HuH-7 (cell line): Measurements from ENCODE around the gene C6orf15.

Experiments
- DNase-seq: peaks from one replicate; pipeline ENCODE4 v3.0.0; 2011; ENCODE audit warnings: low spot score

The C6orf15 gene

DNA sequence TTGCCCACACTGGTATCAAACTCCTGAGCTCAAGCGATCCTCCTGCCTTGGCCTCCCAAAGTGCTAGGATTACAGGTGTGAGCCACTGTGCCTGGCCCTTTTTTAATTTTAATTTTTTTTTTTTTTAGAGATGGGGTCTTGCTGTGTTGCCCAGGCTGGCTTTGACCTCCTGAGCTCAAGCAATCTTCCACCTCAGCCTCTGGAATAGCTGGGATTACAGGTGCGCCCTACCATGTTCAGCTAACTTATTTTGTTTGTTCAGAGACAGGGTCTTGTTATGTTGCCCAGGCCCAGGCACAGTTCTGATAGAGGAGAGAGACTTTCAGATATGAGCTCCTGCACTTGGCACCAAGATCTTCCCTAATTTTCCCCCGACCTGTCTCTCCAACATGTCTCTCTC is 18.4 kb upstream of the C6orf15 start:
- DNase-seq: no peak

DNA sequence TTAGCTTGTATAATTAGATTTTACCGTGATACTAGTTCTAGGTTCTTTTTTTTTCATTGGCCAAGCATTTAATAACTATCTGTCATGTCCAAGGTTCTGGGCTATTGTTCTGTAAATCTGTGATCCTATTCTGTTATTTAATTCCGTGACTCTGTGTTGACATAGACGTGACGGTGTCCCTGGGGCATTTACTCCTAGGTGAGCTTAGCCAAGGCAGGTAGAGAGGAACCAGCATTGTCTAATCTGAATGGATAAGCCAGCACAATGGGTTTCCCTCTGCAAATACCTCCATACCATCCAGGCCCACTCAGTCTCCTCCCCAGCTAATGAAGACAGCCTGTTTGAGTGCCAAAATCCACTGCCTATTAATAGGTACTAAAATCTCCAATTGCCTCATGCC is 16.8 kb upstream of the C6orf15 start:
- DNase-seq: no peak

DNA sequence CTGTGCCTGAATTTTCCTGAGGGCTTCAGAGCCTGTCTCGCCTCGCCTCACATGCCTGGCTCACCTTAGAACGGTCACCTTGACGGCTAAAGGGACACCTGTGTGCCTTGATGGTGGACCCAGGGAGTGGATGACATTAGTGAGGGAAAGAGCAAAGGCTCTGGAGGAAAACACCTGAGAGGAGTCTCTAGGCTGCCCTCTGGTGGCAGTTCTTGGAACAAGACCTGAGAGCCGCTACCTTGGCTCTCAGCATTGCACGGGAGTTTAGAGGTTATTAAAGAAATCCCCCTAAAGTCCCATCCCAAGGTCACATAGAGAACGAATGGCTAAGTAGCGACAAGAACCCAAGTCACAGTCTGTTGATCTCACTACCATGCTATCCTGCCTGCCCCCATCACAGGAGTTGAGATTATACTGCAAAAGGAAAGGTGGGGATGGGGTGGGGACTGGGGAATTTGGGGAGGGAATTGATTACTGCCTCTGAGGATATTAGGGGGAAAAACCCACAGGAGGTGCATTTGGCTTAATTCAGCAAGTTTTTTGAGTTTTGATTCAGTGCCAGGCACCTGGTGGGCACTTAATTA is 15.8 kb upstream of the C6orf15 start:
- peak; percentile 60 for DNase-seq

DNA sequence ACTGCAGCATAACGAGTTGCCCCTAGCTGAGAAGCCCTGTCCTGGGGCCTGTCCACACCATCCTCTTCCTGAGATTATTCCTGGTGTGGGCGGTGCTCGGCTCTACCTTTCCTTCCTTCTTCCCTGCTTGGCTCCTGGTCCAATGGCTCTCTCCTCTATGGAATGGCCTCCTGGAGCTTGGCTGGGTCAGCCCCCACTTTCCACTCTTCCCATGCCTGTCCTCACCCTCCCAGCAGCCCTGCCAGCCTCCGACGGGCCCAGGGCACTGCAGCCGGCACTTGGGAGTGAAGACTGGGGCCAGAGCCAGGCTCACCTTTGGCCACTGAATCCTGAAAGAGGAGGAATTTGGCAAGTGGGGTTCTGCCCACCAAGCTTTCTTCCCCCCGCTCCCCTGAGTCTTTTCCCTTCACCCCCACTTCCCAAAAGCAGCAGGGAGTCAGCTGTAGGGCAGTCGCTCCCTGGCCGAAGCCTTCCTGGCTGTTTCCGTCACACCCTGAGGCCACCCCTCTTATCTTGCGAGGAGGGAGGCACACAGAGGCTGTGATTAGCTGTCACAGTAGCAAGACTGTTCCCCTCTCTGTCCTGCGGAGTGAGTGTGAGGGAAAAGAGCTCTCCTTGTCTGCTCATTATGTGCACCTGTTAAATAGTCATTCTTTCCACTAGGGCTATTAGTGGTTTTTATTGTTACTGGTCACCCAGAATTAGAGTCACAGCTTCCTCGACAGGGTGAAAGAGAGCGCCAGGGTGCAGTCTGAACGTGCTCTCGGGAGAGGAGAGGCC is 14.2 kb upstream of the C6orf15 start:
- no peak for DNase-seq

DNA sequence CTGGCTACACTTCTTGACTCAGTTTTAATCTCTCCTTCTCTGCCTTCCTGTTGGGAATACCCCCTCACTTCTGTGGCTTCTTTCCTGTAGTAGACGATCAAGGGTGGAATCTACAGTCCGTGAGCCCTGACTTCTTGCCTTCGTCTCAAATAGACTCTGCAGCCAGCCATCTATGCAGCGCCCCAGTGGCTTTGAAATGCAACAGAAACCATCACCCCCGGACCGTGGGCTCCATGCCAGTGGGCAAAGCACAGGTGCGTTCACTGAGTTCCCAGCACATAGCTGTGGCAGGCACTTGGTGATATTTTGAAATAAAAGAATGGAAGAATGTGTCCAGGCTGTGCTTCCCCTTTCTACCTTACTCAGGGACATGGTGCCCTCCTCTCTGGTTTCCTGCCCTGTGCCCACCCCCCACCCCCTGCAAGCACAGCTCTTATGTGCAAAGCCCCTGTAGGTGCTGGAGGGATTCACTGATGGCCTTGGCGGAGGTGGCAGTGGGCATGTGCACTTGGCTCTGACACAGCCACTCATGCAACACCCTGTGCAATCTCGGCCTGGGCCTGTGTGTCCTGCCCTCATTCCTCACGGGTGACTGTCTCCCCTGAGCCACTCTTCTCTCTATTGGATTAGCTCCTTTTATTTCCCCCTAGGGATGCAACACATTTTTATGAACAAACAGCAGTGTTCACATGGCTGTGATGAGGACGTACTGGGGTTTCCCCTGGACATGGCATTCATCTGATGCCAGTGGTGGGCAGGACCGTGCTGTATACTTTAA is 13.4 kb upstream of the C6orf15 start:
- no peak for DNase-seq

DNA sequence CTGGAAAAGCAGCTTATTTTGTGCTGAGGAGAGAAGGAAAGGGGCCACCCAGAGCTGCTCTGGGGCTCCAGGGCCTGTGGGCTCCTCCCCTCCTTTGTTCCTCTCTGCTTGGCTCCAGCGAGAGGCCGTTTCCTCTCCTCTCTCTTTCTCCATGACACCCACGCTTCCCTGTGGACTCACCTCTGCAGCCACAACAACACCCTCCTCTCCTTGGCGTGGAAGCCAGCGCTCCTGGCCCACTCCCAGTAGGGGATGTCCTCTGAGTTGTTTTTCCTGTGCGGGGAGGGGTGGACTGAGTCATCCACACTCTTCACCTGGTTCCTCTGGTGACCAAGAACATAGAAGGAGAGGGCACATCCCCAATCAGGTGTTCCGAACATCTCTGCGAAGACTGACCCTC is 12.8 kb upstream of the C6orf15 start:
- no peak for DNase-seq

DNA sequence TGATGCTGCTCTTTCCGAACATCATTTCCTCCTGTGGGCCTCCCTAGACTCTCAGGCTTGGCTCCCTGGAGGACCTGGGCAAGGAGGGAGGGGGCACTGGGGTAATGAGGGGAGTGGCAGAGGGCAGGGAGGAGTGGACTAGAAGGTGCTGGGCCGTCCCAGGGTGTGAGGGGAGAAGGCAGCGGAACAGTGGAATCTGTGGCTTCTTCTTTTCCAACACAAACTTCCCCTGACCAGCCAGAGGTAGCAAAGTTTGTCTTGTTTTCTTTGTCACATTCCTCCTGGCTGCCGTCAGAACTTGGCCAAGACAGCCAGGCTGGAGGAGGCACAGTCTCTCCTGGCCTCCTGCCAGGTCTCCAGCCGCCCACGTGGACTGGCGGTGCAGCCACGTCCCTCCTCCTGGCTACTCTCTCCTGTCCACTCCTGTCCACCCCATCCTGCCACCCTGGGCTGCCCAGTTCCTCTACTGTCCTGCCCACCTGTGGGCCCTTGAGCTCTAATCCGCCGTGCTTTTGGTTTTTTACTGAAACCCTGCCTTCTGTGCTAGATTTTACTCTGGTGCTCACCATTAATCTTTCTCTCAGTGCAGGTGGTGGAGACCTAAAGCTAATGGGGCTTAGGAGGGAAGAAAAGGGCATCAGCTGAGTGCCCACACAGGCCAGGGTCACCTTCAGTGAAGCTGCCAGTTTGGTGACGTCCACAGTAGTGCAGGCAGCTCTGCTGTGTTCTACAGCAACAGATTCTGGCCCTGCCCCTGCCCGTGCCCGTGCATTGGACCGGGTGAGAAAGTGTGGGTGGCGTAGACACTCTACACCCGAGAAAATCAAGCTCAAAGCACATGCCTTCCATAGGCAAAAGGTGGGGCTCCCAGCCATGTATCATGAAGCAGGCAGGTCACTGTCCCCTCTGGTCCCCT is 10.7 kb upstream of the C6orf15 start:
- DNase-seq: no peak

DNA sequence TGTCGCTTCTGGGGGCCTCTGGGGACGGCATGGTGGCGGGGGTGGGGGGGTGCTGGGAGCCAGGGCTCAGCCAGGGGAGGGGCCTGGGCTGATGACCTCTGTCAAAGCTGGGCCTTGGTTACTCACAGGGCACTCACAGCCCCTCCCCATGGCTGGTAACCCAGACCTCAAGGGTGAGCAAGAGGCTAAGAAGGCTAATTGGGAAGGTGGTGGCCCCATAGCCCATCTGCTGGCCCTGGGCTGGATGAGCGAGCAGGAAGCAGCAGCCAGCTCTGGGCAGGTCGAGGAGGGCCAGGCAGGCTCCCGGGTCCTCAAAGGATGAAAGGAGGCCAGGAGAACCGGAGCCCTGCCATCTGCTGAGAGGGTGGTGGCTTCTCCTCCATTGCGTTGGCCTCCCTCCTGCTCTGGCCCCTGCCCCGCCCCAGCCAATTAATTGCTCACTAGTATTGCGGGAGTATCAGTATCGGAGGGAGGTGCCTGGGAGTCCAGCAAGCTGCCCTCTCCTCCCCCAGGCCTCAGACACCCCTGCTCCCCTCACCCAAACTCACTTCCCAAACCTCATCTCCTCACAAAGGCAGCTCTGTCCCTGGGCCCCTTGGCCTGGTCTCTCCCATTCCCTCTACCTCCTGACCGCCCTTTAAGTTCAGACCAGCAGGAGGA is 8.9 kb upstream of the C6orf15 start:
- DNase-seq: no peak

DNA sequence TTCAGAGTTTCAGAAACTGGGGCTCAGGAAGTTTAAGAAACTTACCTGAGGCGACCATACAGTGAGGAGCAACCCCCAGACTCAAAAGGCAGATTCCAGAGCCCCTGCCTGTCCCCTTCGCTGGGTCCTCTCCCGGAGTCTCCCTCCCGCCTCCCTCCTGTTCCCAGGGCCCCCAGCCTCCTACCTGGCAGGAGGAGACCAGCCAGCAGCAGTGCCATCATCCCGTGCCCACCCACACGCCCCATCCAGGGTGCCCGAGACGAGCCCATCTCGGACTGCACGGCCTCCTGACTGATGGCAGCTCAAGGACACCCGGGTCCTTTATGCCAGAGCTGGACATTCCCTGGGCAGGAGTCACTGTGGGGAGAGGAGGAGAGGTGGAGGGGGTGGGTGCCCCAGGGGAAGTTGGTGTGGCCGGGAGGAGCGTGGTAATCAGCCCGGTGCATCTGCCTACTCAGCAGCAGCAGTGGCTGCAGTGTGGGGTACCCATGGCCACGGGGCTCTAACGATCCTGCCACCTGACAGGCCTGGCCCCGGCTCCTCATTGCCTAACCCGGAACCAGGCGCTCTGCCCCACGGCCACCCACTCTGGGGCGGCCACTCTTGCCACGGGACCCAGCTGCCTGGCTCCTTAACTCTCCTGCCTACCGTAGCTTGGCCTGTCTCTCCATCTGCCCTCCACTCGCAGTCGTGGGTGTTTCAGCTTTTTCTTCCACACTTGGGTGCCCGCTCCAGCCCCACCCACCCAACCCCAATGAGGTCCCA is 8.0 kb upstream of the C6orf15 start, which contains the start of gene CDSN:
Gene CDSN, minus strand, starts transcription at position 296 of the 765 bp plus-strand sequence. Its CDS starts 27 bp downstream, at position 269.
- DNase-seq: no peak

DNA sequence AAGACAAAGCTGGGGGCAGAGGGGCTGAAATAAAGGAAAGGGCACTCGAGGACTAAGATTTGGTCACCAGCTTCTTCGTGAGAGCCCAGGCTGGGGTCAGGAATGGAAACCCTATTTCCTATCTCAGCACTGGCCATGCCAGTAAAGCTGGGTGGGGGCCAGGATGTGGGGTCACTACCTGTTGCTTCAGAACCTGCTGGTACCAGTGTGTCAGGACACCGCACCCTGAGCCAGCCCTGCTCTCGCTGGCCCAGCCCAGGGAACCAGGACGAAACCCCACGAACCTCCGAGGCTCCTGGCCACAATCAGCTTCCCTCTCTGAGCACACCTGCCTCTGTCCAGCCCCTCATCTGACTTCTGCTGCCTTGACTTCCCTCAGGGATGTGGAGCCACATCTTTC is 5.8 kb upstream of the C6orf15 start:
- no peak for DNase-seq

DNA sequence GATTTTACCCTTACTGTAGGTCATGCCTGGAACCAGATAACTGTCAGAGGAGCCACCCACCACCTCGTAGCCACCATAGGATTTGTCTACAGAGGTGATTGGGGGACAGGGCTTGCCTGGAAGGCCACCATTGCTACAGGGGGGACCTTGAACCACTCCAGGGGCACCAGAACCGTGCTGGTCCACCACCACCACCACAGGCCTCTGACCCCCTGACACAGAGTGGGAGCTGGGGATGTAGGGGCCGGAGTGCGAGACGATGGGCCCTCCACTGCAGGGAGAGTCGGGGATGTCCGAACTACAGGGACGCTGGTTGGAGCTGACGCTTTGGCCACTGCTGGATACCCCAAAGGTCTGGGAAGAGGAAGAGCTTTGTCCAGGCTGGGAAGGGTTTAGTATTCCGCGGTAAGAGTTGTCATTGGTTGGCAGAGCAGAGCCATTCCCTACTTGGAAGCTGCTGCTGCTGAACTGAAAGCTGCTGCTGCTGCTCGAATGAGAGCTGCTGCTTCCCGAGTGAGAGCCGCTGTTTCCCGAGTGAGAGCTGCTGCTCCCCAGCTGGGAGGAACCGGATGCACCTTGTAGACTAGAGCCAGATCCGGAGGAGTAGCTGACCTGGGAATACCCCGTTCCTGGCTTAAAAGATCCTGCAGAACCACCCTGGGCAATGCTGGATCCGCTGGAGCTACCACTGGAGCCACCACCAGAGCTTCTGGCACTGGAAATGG is 4.4 kb upstream of the C6orf15 start:
- no peak for DNase-seq

DNA sequence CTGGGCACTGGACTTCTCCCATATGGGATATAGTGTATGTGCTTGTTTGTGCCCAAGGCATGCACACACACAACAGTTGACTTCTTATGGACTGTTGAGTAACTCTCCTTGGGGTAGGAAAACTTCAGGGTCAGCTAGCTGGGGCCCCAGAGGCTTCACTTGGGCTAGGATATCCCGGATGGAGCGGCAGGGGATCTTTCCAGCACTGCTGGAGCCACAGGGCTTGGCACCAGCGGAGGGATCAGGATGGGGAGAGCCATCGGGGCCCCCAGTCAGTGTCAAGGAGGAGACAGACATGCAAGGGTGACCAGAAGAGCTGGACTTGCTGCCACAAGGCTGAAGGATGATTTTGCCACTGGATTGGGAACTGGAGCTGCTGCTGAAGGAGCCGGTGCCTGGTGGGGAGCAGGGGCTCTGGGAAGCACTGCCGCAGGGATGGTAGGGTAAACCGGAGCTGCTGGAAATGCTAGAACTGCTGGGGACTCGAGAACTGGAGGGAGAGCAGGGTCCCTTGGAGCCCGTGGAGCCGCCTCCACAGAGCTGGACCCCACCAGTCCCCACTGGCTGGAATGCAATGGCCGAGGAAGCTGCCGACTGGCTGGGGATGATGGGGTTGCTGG is 3.7 kb upstream of the C6orf15 start:
- no peak for DNase-seq

DNA sequence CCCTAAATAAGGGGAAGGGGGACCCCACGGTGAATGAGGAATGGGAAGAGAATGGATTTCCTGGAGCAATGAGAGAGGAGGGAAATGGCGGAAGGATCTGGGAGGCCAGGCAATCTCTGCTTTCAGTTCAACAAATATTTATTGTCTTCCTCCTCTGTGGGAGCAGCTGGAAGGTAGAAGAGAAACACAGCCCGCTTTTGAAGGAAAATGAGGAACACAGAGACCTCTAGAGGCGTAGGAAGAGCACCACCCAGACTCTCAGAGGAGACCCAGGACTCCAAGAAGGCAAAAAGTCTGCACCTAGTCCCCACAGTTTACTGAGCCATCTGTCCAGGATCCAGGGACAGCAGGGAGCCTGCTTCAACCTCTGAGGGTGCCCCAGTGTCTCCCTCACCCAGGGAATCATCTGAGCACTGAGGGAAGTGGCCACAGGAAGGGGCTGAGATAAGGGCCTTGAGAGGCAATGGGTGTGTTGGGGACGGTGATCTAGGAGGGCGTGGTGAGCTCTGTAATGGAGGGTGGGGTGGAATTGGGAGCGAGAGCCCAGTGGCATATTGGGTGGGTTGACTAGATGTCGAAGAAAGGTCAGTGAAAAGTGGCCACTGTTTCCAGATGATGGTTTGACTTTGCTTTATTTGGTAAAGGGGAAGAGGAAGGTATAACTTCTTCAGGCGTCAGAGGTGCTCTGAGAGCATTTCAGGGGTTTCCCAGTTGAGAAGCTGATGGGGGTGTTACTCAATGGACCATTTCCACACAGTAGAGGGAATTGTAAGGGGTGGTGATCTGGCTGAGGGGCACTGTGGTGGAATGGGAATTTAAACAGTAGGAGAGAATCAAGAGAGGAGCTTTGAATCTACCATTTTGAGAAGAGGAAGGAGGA is 2.8 kb upstream of the C6orf15 start:
- DNase-seq: no peak

DNA sequence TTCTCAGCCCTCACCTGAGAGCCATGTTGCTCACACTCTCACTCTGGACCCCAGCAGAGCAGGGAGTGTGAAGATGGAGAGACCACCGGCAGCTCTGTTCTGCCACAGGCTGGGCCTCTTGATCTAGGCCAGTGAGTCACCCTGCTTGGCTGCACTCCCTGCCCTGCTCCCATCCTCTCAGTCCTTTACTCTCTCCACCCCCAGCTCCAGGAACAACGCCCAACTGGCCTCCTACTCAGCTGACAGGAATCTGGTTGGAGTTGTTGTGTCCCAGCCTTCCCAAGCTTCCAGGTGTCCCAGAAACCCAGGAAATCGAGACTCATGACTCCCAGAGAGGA is 2.1 kb upstream of the C6orf15 start, which contains the start of gene PSORS1C1:
Gene PSORS1C1, plus strand, starts transcription at position 260 of the 338 bp plus-strand sequence. CDS start 14,833 bp downstream, outside the sequence.
- DNase-seq: no peak

DNA sequence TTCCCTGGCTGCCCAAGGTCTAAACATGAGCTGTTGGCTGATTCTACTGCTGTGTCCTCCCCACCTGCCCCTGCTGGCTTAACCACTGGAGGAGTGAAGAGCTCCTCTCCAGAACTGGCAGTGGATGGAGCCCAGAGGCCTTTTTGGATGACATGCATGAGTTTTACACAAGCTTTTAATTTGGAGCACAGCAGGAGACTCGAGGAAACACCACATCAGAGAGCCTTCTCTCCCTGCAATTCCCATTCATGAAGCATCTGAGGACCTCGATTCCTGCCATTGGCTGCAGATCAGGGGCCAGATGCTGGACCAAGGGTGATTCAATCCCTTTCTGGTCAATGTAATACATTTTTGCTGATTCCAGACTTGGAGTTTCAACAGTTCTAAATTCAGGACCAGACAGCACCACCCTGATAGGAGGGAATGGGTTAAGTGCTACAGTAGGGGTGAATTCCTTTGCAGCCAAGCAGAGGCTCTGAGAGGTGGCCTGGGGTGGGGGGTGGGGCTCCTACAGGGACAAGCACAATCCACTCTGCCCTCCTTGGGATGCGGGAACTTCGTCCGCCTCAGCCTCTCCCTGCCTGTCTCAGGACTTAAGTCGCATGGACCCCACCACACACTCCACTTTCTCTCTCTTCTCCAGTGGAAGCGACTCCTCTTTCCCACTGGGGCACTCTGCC is 1.6 kb upstream of the C6orf15 start:
- no peak for DNase-seq

DNA sequence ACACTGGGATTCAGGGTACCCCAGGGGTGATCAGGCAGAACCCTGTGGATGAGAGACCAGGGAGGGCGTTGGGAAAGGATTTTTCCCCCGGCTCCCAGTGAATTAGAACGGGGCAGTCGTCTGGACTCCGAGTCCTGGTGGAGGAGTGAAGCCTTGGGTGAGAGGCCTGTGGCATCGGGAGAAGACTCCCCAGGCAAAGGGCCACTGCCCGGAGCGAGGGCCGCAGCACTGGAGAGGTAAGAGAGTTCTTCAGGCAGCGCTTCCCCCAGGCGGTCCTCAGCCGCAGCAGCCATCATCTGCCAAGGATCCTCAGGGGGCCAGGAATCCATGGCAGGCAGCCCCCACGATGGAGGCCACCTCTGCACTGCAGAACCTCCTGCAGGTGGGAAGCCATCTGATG is 663 bp downstream of the C6orf15 start:
- no peak for DNase-seq

DNA sequence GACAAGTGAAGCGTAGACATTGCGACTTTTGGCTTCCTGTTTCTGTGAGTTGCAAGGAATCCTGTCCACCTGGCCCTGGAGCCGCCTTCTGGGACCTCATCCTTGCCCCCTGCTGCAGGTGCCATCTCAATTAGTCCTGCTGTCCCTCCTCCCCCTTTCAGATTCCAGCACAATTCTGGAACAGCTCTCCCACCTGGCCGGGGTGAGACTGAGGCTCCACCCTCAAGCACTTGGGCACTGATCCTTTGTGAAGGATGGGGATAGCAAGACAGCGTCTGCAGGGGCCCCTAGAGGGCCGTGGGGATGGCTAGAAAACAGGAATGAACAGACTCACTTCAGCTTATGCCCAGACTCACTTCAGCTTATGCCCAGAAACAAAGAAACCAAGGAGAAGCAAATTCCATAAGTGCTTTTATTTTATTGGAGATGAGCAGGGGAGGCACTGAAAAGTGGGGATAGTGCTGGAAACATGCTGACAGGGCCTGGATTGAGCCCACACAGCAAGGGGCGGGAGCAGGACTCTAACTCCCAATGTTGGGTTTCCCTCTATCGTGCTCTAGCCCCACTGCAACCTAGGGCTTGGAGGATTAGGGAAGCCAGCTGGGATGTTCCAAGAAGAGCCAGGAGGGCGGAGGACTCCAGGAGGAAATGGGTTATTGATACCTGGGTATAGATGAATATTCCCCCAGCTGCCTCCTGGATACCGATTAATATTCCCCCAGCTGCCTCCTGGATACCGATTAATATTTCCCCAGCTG is 1.4 kb downstream of the C6orf15 start:
- DNase-seq: no peak
